Spleen (tissue), 11 donors: ENCODE measurements around the gene CD209. TPM values are rescaled to one million over a fixed set of nuclear protein-coding genes. Genes with fewer than 3 reads are reported as not detected.

ENCODE experiments used
- DNase-seq: peaks from one replicate; pipeline ENCODE4 v3.0.0-alpha.2; 2020
- H3K27ac ChIP-seq, 8 donors: fragments of 200-600 bp; sonication (generic) in 7 of 8; 1 replicate in 4 of 8; 2 replicates in 4 of 8; pipeline versions ENCODE4 v1.5.0 to v1.8.0; 2016 to 2021; ENCODE audit warnings: inconsistent platforms in 4 of 8, mild to moderate bottlenecking in 4 of 8, moderate library complexity in 1 of 8
- H3K27me3 ChIP-seq, 7 donors: fragments of 200-600 bp; sonication (generic) in 6 of 7; replicated peaks in 1 of 7; 1 replicate in 4 of 7; 2 replicates in 3 of 7; pipeline versions ENCODE4 v1.5.0 to v1.8.0; 2016 to 2021; ENCODE audit warnings: inconsistent platforms in 3 of 7, mild to moderate bottlenecking in 1 of 7
- H3K36me3 ChIP-seq, 6 donors: fragments of 200-600 bp; sonication (generic) in 5 of 6; 1 replicate in 4 of 6; 2 replicates in 2 of 6; pipeline versions ENCODE4 v1.5.0 to v1.8.0; 2016 to 2021; ENCODE audit warnings: inconsistent platforms in 2 of 6
- H3K4me1 ChIP-seq, 6 donors: fragments of 200-600 bp; sonication (generic) in 5 of 6; 1 replicate in 3 of 6; 2 replicates in 3 of 6; pipeline versions ENCODE4 v1.5.0 to v1.8.0; 2016 to 2021; ENCODE audit warnings: inconsistent platforms in 3 of 6
- H3K4me3 ChIP-seq, 8 donors: fragments of 200-600 bp; sonication (generic) in 7 of 8; 1 replicate in 4 of 8; 2 replicates in 4 of 8; pipeline versions ENCODE4 v1.5.0 to v1.8.0; 2016 to 2021; ENCODE audit warnings: inconsistent platforms in 4 of 8, mild to moderate bottlenecking in 4 of 8, moderate library complexity in 2 of 8
- H3K9me3 ChIP-seq, 8 donors: fragments of 200-600 bp; sonication (generic) in 7 of 8; 1 replicate in 4 of 8; 2 replicates in 4 of 8; pipeline versions ENCODE4 v1.5.0 to v1.8.0; 2016 to 2021; ENCODE audit warnings: inconsistent platforms in 4 of 8
- CTCF ChIP-seq, 11 experiments: fragments of 200-600 bp in 7 of 11; fragments of 450-650 bp in 4 of 11; sonication (generic) in 4 of 11; IDR thresholded peaks in 8 of 11; conservative IDR thresholded peaks in 3 of 11; 1 replicate in 7 of 11; 2 replicates in 4 of 11; pipeline versions ENCODE4 v1.4.0 to v1.8.0; 2016 to 2021; ENCODE audit warnings: antibody characterized with exemption in 11 of 11, inconsistent platforms in 4 of 11, mild to moderate bottlenecking in 1 of 11
- POLR2A ChIP-seq, 3 donors: fragments of 450-650 bp; IDR thresholded peaks; one replicate each; pipeline ENCODE4 v1.5.1; 2017; ENCODE audit warnings: antibody characterized with exemption in 3 of 3, mild to moderate bottlenecking in 1 of 3
- POLR2AphosphoS5 ChIP-seq, 3 donors: sonication (generic); formaldehyde crosslinking; IDR thresholded peaks; one replicate each; pipeline ENCODE4 v1.5.1; 2017; ENCODE audit warnings: antibody characterized with exemption in 3 of 3
- WGBS, 5 donors: extraction: QIAGEN DNeasy Blood & Tissue Kit in 3 of 5; methylation state at CpG; one replicate each; pipeline versions ENCODE4 v1.1.5 to v1.1.7; 2013 to 2018; 5-methylcytosine and 5-hydroxymethylcytosine counted together
- intact Hi-C: fragments of 100-400 bp; cut with DNase I; formaldehyde crosslinking; loops from one replicate; pipeline ENCODE4 v1.15.0; 2023; ENCODE audit warnings: low total_unique reads
- polyA plus RNA-seq, 3 donors: library from polyadenylated mRNA; stranded (reverse); fragments of 200-250 nt; gene quantifications; one replicate each; pipeline ENCODE4 v1.2.1, GENCODE V29; 2013
- total RNA-seq, 7 donors: library from RNA; depleted of rRNA in 3 of 7; stranded (reverse); fragments of >200 nt in 3 of 7; fragmentation: NEBNext Ultra II Directional in 4 of 7; extraction: Animal tissue kit (Norgen Biotek cat#: 25700) in 4 of 7; gene quantifications; one replicate each; pipeline versions ENCODE4 v1.1.0 to v1.2.1, GENCODE V29; 2016 to 2021
- donor health status: healthy with polysubstance abuse.
- donor health status: DM: no; HTN: no; CAD: no; lungs with moderate emphysema.
- donor health status: DM: no; HTN: no; CAD: no.
- donor health status: Bipolar disorder and iron deficiency.
- donor health status: healthy.
- donor health status: DM: no; HTN: no; CAD: no.
- donor health status: DM: yes; HTN: yes; CAD: no.

CD209 gene
- total and polyA plus RNA-seq, 10 donors, result 0.42 to 22.2 (median 1.5) TPM

GRCh38 chr19:7788178-7788932, 41.0 kb upstream of the CD209 start:
- TF ChIP-seq CTCF (IDR thresholded peaks at IDR 0.05 in 8 of 11, conservative IDR thresholded peaks at IDR 0.05 in 3 of 11) (peak in 1 of 11 experiments; percentile 9), POLR2AphosphoS5 (IDR thresholded peaks at IDR 0.05) (no peak), POLR2A (IDR thresholded peaks at IDR 0.05) (no peak)
- H3K9me3 ChIP-seq, result peaks cover 0 to 13% (median 6%) of the 10 kb centered on the region in 8 donors
- H3K27me3 ChIP-seq, result peaks cover 8 to 66% (median 31%) of the 10 kb centered on the region in 7 donors
- H3K4me1 ChIP-seq, result peaks cover 4 to 40% (median 31%) of the 10 kb centered on the region in 6 donors
- peak; percentile 74 for DNase-seq
- H3K36me3 ChIP-seq, result no peaks in the 10 kb centered on the region
- H3K27ac ChIP-seq, result no peak overlapping the region
- intact Hi-C loops, result no loop called here
- H3K4me3 ChIP-seq, result peak overlapping the region in 5 of 8 donors; percentile 5 to 60 (median 14)
- 4 to 7% (median 5%) methylated on average over 25 to 67 of the region's 67 CpGs for WGBS, 5 donors

GRCh38 chr19:7787602-7788177, 40.4 kb upstream of the CD209 start:
- Histone ChIP-seq H3K27me3 (peaks cover 8 to 68% (median 31%) of the 10 kb centered on the region in 7 donors), H3K36me3 (no peaks in the 10 kb centered on the region), H3K4me3 (peak overlapping the region in 2 of 8 donors; percentile 31 to 60), H3K9me3 (peaks cover 0 to 11% (median 4%) of the 10 kb centered on the region in 8 donors), H3K4me1 (peaks cover 4 to 40% (median 31%) of the 10 kb centered on the region in 6 donors), H3K27ac (peak overlapping the region in 1 of 8 donors; percentile 9)
- intact Hi-C loops, result no loop called here
- DNase-seq, result no peak
- TF ChIP-seq POLR2AphosphoS5 (IDR thresholded peaks at IDR 0.05) (no peak), POLR2A (IDR thresholded peaks at IDR 0.05) (no peak), CTCF (IDR thresholded peaks at IDR 0.05 in 8 of 11, conservative IDR thresholded peaks at IDR 0.05 in 3 of 11) (no peak)
- WGBS, 5 donors, result 14 to 38% (median 23%) methylated on average over 6 to 22 of the region's 22 CpGs

- Histone ChIP-seq H3K27me3 (peaks cover 8 to 73% (median 31%) of the 10 kb centered on the region in 7 donors), H3K4me1 (peaks cover 4 to 40% (median 31%) of the 10 kb centered on the region in 6 donors), H3K9me3 (peaks cover 0 to 11% (median 4%) of the 10 kb centered on the region in 8 donors), H3K27ac (peak overlapping the region in 1 of 8 donors; percentile 9), H3K4me3 (peak overlapping the region in 2 of 8 donors; percentile 31 to 60), H3K36me3 (no peaks in the 10 kb centered on the region)
- intact Hi-C loops, result no loop called here
- WGBS, 5 donors, result 18 to 31% (median 27%) methylated on average over 8 to 10 of the region's 10 CpGs
- DNase-seq, result peak; percentile 59
- TF ChIP-seq POLR2AphosphoS5 (IDR thresholded peaks at IDR 0.05), result peak in 1 of 3 donors; percentile 37
- TF ChIP-seq POLR2A (IDR thresholded peaks at IDR 0.05), result no peak
- no peak for TF ChIP-seq CTCF (IDR thresholded peaks at IDR 0.05 in 8 of 11, conservative IDR thresholded peaks at IDR 0.05 in 3 of 11)
These were observed 39.8 kb upstream of the CD209 start for GRCh38 chr19:7787141-7787540.

- H3K27me3 ChIP-seq, result peaks cover 8 to 75% (median 24%) of the 10 kb centered on the region in 7 donors
- intact Hi-C loops, result no loop called here
- H3K9me3 ChIP-seq, result peaks cover 0 to 11% (median 4%) of the 10 kb centered on the region in 8 donors
- no peak for DNase-seq
- no peak overlapping the region for H3K4me3 ChIP-seq
- peaks cover 4 to 40% (median 31%) of the 10 kb centered on the region in 6 donors for H3K4me1 ChIP-seq
- H3K27ac ChIP-seq, result no peak overlapping the region
- H3K36me3 ChIP-seq, result no peaks in the 10 kb centered on the region
- TF ChIP-seq CTCF (IDR thresholded peaks at IDR 0.05 in 8 of 11, conservative IDR thresholded peaks at IDR 0.05 in 3 of 11) (no peak), POLR2A (IDR thresholded peaks at IDR 0.05) (no peak), POLR2AphosphoS5 (IDR thresholded peaks at IDR 0.05) (no peak)
These were observed 37.5 kb upstream of the CD209 start for GRCh38 chr19:7784856-7785255.
